ENCODE data around the gene CD59.

The CD59 gene

GRCh38 chr11:33773987-33774735 lies 37.9 kb upstream of the CD59 start, which contains the start of gene FBXO3:
TSS of gene FBXO3 (minus strand) at chr11:33774520. CDS start at chr11:33774497, 23 bp downstream.
- H3K4me3 ChIP-seq (ENCODE audit: severe bottlenecking) = peak within 1 kb of the TSS; percentile 77
- H3K27ac ChIP-seq (ENCODE audit: poor library complexity, severe bottlenecking) = peak within 1 kb of the TSS; percentile 40
- peaks cover 10% of the 10 kb centered on the region for H3K36me3 ChIP-seq (ENCODE audit: low read depth)
- peaks cover 20% of the 10 kb centered on the region for H3K4me1 ChIP-seq (ENCODE audit: insufficient read depth, poor library complexity, severe bottlenecking)
- H3K9me3 ChIP-seq (ENCODE audit: severe bottlenecking) = no peaks in the 10 kb centered on the region
- no peak for TF ChIP-seq CTCF (IDR thresholded peaks at IDR 0.05; ENCODE audit: poor library complexity, severe bottlenecking)
- H3K27me3 ChIP-seq (ENCODE audit: insufficient read depth, poor library complexity, severe bottlenecking) = no peaks in the 10 kb centered on the region
- ATAC-seq (ENCODE audit: low read depth) (peak; percentile 64), DNase-seq (ENCODE audit: low spot score) (peak; percentile 82)

- peak overlapping the region; percentile 77 for H3K4me3 ChIP-seq (ENCODE audit: severe bottlenecking)
- peak overlapping the region; percentile 40 for H3K27ac ChIP-seq (ENCODE audit: poor library complexity, severe bottlenecking)
- peak; percentile 14; the same call in 2 of the 3 replicates for ATAC-seq (ENCODE audit: low read depth)
- no peaks in the 10 kb centered on the region for H3K27me3 ChIP-seq (ENCODE audit: insufficient read depth, poor library complexity, severe bottlenecking)
- no peak for TF ChIP-seq CTCF (IDR thresholded peaks at IDR 0.05; ENCODE audit: poor library complexity, severe bottlenecking)
- no peaks in the 10 kb centered on the region for H3K9me3 ChIP-seq (ENCODE audit: severe bottlenecking)
- peaks cover 22% of the 10 kb centered on the region for H3K4me1 ChIP-seq (ENCODE audit: insufficient read depth, poor library complexity, severe bottlenecking)
- H3K36me3 ChIP-seq (ENCODE audit: low read depth) = peaks cover 17% of the 10 kb centered on the region
- DNase-seq (ENCODE audit: low spot score) = no peak
These were observed 37.3 kb upstream of the CD59 start for GRCh38 chr11:33773404-33773986.

GRCh38 chr11:33772870-33773269 lies 36.6 kb upstream of the CD59 start:
- Histone ChIP-seq H3K4me3 (ENCODE audit: severe bottlenecking) (no peak overlapping the region), H3K4me1 (ENCODE audit: insufficient read depth, poor library complexity, severe bottlenecking) (peaks cover 22% of the 10 kb centered on the region), H3K27me3 (ENCODE audit: insufficient read depth, poor library complexity, severe bottlenecking) (no peaks in the 10 kb centered on the region), H3K9me3 (ENCODE audit: severe bottlenecking) (no peaks in the 10 kb centered on the region), H3K36me3 (ENCODE audit: low read depth) (peaks cover 23% of the 10 kb centered on the region), H3K27ac (ENCODE audit: poor library complexity, severe bottlenecking) (no peak overlapping the region)
- no peak for DNase-seq (ENCODE audit: low spot score)
- ATAC-seq (ENCODE audit: low read depth) = no peak
- TF ChIP-seq CTCF (IDR thresholded peaks at IDR 0.05; ENCODE audit: poor library complexity, severe bottlenecking) = no peak

- ATAC-seq (ENCODE audit: low read depth) (peak; percentile 73), DNase-seq (ENCODE audit: low spot score) (no peak)
- no peak for TF ChIP-seq CTCF (IDR thresholded peaks at IDR 0.05; ENCODE audit: poor library complexity, severe bottlenecking)
- peaks cover 28% of the 10 kb centered on the region for H3K36me3 ChIP-seq (ENCODE audit: low read depth)
- H3K9me3 ChIP-seq (ENCODE audit: severe bottlenecking) = no peaks in the 10 kb centered on the region
- no peak overlapping the region for H3K4me3 ChIP-seq (ENCODE audit: severe bottlenecking)
- H3K27me3 ChIP-seq (ENCODE audit: insufficient read depth, poor library complexity, severe bottlenecking) = no peaks in the 10 kb centered on the region
- H3K4me1 ChIP-seq (ENCODE audit: insufficient read depth, poor library complexity, severe bottlenecking) = peaks cover 22% of the 10 kb centered on the region
- H3K27ac ChIP-seq (ENCODE audit: poor library complexity, severe bottlenecking) = no peak overlapping the region
These were observed 36.1 kb upstream of the CD59 start for GRCh38 chr11:33772300-33772699.

GRCh38 chr11:33770236-33770635 lies 34.0 kb upstream of the CD59 start:
- no peak for ATAC-seq (ENCODE audit: low read depth)
- DNase-seq (ENCODE audit: low spot score) = no peak
- H3K4me3 ChIP-seq (ENCODE audit: severe bottlenecking) = no peak overlapping the region
- peaks cover 22% of the 10 kb centered on the region for H3K4me1 ChIP-seq (ENCODE audit: insufficient read depth, poor library complexity, severe bottlenecking)
- no peaks in the 10 kb centered on the region for H3K27me3 ChIP-seq (ENCODE audit: insufficient read depth, poor library complexity, severe bottlenecking)
- peaks cover 42% of the 10 kb centered on the region for H3K36me3 ChIP-seq (ENCODE audit: low read depth)
- peak overlapping the region; percentile 12 for H3K27ac ChIP-seq (ENCODE audit: poor library complexity, severe bottlenecking)
- TF ChIP-seq CTCF (IDR thresholded peaks at IDR 0.05; ENCODE audit: poor library complexity, severe bottlenecking) = no peak
- no peaks in the 10 kb centered on the region for H3K9me3 ChIP-seq (ENCODE audit: severe bottlenecking)
